CD4-positive, alpha-beta T cell treated with Interferon gamma for 1 hour (primary cell): ENCODE results near the gene AGRP.
"Not testable (repeated sequence)": the region's sequence is repeated elsewhere in the genome, so short reads cannot be mapped to it uniquely, and the experiment has no call there.

Experiments
- DNase-seq: peaks from one replicate; pipeline ENCODE4 v3.0.0-alpha.2; 2020

Gene AGRP

GRCh38 chr16:67483150-67483549, at the start of gene AGRP:
Gene AGRP (minus strand): TSS chr16:67483547. CDS start chr16:67483398, 149 bp downstream.
- DNase-seq: no peak

GRCh38 chr16:67531247-67531646, 47.9 kb upstream of the AGRP start:
- DNase-seq: peak; percentile 60

DNA sequence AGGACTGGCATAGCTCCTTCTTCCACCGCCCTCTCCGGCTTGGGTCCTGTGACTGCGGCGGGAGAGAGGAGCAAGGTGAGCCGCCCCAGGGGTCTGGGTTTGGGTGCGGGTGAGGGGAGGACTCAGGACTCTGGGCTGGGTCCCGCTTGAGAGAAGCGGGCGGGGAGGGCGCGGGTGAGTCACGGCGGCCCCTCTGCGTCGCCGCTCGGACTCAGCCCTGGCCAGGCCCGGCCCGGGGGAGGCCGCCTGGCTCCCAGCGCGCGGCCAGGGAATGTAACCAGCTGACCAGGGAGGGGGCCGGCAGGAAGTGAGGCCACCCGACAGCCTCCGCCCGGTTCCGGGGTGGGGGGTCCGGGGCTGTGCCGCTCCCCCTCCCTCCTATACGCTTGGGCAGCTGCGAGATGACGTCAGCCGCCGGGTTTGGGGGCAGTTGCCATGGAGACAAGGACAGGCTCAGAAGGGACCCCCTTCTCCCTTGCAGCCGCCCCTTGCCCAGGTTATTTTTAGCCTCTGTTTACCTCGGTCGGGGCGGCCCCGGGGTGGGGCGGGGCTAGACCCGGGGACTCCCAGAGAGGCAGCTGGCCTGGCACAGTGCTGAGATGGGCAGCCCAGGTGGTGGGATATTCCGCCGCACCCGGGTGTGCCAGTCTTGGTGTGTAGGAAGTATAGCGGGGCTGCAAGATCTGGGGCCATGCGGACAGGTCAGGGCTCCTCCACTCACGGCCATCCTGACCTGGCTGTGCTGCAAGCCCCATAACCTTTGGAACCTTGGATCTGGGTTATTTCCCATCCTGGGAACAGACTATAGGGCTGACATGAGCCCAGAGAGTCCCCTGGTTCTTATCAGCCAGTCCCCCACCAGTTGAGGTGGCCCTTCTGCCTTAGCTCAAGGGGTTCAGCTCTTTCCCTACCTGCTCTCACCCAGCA, 46.9 kb upstream of the AGRP start:
- DNase-seq: peak; percentile 89

DNA sequence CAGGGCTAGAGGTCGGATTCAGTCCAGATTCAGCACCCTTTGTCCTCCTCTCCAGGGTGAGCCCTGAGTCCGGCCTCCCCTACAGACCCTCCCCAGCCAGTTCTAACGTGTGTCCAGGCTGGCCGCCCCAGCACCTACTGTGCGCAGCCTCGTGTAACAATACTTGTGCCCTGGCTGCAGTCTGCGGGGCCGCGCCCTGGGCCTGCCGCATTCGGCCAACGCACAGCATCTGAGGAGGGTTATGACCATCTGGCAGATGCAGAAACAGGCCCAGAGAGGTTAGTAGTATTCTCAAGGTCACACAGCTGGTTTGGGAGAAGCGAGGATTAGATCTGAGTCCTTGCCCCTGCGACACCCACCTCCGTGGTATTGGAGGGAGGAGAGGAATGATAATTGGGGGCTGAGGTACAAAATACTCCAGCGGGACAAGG, 46.2 kb upstream of the AGRP start:
- no peak for DNase-seq

DNA sequence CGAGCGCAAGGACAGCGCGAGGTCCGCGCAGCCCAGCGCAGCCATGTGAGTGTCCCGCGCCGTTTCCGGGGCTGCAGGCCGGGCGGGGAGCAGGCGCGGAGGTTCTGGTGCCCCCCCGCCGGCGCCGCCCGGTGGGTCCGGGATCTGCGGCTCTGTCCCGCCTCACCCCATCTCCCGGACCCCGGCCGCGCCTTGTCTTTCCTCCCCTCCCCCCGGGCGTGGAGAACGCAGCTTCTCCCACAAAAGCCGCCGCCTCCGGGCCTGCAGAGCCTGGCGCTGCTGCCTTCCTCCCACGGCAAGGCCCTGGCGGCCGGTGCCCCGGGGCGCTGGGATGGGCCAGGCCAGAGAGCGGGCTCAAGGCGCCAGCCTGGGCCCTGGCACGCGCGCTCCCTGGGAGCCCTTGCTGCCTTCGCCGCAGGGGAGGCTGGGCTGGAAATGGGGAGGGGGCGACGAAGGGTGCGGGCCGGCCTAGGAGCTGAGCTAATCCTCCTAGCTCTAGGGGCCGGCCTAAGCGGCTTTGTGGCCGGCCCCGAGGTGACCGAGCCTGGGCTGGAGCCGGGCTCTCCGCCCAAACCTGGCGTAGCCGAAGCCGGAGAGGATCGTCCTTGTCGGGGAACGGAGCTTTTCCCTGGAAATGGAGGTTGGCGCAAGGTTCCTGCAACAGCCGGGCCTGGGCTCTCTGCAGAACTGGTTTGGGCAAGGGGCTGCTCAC, 45.7 kb upstream of the AGRP start:
- no peak for DNase-seq

GRCh38 chr16:67528222-67528869, 45.0 kb upstream of the AGRP start, which contains the start of gene RIPOR1:
Gene RIPOR1 (plus strand): TSS chr16:67528829. CDS start chr16:67538447, 9,618 bp downstream.
- DNase-seq: peak; percentile 50

DNA sequence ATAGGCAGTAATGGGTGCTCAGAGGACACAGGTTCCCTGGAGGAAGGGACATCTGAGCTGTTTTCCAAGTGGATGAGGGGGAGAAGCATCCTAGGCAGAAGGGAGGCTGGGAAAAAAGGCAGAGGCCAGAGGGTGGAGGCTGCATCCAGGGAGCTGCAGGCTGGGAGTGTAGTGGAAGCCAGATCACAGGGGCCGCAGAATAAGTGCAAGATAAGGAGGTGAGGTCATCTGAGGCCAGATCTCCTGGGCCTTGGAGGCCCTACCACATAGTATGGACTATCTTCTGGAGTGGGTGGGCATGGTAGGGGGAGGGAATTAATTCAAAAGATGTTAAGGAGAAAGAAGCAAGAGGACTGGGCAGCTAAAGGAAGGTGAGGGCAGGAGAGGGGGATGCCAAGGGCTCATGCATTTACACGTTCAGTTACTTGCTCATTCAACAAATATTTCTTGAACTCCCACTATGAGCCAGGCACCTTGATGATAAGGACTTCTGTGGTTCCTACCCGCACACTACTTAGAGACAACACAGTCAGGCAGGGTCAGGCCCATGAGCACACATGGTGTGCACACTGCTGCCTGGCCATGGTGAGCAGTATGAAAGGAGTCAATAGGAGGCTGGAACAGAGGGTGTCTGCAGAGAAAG, 42.9 kb upstream of the AGRP start:
- no peak for DNase-seq

GRCh38 chr16:67525176-67525860, 42.0 kb upstream of the AGRP start:
- no peak for DNase-seq

GRCh38 chr16:67521095-67521804, 37.9 kb upstream of the AGRP start:
- peak; percentile 96 for DNase-seq

- no peak for DNase-seq
Measured at GRCh38 chr16:67519242-67519641, 35.9 kb upstream of the AGRP start.

GRCh38 chr16:67518676-67519075, 35.3 kb upstream of the AGRP start:
- no peak for DNase-seq

DNA sequence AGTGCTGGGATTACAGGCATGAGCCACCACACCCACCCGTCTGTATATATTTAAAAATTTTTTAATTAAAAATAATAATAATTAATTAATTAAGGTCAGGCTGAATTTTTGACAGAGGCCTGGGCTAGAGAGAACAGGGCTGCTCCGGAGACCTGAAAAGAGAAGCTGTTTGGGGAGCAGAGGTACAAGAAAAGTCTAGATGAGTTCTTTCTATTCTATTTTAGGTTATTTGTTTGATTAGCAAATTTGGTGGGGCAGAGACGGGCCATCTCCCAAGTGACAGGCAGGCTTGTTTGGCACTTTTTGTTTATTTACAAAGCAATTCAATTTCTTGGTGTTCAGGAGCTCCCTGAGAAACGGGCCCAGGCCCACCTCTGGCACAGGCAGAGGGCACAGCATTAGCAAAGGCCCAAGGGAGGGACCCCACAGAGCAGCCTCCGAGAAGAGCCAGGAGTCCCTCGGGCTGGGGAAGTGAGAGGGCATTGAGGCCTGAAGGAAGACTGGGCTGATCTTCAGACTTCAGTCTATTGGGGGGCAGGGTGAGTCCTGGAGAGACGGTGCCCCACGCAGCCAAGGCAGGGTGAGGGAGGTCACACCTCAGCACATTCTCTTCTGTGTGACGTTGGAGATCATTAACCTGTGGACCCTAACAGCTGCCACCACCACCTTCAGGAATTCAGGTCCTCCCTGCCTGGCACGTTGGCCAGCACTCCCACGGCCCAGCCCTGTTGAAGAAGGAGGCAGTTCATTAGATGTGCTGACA, 34.5 kb upstream of the AGRP start:
- DNase-seq: peak; percentile 73

DNA sequence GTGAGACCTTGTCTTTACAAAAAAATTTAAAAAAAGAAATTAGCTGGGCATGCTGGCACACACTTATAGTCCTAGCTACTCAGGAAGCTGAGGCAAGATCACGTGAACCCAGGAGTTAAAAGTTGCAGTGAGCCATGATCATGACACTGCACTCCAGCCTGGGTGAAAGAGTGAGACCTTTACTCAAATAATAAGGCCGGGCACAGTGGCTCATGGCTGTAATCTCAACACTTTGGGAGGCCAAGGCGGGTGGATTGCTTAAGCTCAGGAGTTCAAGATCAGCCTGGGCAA, 33.8 kb upstream of the AGRP start:
- DNase-seq: no peak

DNA sequence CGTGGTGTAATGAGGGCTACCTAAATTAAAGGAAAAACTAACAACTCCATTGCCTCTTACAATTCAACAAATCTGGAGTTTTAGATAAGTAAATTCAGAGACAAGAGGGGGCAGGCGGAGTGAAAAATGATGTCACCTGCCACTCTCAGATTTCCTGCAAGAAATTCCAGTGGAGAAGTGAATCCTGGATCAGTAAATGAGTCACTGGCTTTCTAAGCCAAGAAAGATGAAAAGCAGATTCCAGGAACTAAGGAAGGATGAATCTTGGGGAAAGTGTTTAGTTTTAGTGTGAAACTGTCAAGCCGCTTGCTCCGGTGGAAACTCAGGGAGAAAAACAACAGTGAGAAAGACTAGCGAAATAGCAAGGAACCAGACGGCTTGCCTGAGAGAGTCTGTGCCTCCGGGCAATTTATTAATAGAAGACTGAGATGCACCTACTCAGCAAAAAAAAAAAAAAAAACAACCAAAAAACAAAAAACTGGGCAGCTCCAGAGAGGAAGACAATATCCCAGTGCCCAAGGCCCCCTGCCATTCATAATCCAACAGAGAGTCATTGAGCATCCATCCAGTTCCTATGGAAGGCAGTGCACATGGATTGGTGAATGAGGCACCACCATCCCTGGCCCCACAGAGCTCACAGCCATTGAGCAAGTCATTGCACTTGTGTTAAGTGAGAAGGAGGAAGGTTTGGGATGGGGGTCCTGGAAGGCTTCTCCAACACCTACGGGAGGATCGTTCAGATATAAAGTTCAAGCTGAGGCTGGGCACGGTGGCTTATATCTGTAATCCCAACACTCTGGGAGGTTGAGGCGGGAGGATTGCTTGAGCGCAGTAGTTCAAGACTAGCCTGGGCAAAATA, 33.2 kb upstream of the AGRP start:
- DNase-seq: no peak

DNA sequence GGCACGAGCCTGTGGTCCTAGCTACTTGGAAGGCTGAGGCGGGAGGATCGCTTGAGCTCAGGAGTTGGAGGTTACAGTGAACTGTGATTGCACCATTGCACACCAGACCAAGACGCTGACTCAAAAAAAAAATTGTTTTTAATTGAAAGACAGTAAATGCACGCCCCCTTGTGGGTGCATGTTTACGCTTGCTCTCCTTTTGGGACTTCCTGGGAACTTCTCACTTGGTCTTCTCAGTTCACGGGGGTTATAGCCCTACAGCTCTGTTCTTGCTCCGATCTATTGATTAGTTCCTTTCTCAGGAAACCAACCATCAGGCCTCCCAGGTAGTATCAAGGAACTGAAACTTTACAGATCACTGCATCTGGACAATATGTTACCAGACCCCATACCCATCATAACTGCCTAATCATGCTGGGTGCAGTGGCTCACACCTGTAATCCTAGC, 31.1 kb upstream of the AGRP start:
- DNase-seq: peak; percentile 83

DNA sequence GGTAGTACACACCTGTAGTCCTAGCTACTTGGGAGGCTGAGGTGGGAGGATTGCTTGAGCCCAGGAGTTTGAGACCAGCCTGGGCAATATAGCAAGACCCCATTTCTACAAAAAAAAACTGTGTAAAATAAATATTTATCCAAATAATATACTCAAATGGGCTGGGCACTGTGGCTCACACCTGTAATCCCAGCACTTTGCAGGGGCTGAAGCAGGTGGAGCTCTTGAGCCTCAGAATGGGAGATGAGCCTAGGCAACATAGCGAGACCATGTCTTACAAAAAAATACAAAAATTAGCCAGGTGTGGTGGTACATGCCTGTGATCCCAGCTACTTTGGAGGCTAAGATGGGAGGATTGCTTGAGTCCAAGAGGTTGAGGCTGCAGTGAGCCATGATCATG, 30.5 kb upstream of the AGRP start:
- DNase-seq: not testable (repeated sequence)

DNA sequence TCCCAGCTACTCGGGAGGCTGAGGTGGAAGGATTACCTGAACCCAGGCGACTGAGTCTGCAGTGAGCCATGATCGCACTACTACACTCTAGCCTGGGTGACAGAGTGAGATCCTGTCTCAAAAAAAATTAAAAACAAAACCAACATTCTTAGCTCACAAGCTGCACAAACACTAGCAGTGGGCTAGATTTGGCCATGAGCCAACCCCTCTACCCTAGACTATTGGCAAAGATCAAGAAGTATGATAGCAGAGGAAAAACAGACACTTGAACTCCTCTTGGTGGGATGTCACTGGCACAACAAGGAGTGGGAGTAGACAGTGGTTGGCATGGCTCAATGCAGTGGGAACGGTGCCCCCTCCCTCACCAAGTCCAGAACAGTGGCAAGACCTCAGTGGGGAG, 25.7 kb upstream of the AGRP start:
- DNase-seq: no peak

GRCh38 chr16:67506468-67506867, 23.1 kb upstream of the AGRP start:
- no peak for DNase-seq

GRCh38 chr16:67504031-67505021, 21.0 kb upstream of the AGRP start:
- DNase-seq: peak; percentile 76
